Activated naive CD4-positive, alpha-beta T cell treated with anti-CD3 and anti-CD28 coated beads, Interleukin-2, amount 10 ng/mL, durations not matched to agents 7 days and 5 days (primary cell): ENCODE results near the gene EPHA7.

Experiments used
- CTCF ChIA-PET: fragments of 350-600 bp; sonication (Branson Sonifier 250); formaldehyde crosslinking; loops from one replicate; lab custom pipeline; 2021; ENCODE audit warnings: antibody characterized with exemption; lab: Charles Lee
- DNase-seq: peaks from one replicate; pipeline ENCODE4 v3.0.0-alpha.2; 2020
- H3K27ac Mint-ChIP-seq: one replicate; pipeline ENCODE4 v1.8.0; 2021; ENCODE audit warnings: mild to moderate bottlenecking, moderate library complexity, mixed read lengths
- H3K27me3 Mint-ChIP-seq: one replicate; pipeline ENCODE4 v1.8.0; 2021; ENCODE audit warnings: mild to moderate bottlenecking, mixed read lengths
- H3K36me3 Mint-ChIP-seq: one replicate; pipeline ENCODE4 v1.8.0; 2021; ENCODE audit warnings: mixed read lengths
- H3K4me1 Mint-ChIP-seq: one replicate; pipeline ENCODE4 v1.8.0; 2021; ENCODE audit warnings: mixed read lengths
- H3K4me3 Mint-ChIP-seq: one replicate; pipeline ENCODE4 v1.8.0; 2021; ENCODE audit warnings: mild to moderate bottlenecking, moderate library complexity, mixed read lengths
- H3K9me3 Mint-ChIP-seq: one replicate; pipeline ENCODE4 v1.8.0; 2021; ENCODE audit warnings: mixed read lengths

The EPHA7 gene

GRCh38 chr6:93369586-93370134, 49.7 kb downstream of the EPHA7 start:
- H3K9me3 Mint-ChIP-seq: no peaks in the 10 kb centered on the region
- no peak overlapping the region for H3K27ac Mint-ChIP-seq
- no peaks in the 10 kb centered on the region for H3K36me3 Mint-ChIP-seq
- no peak for DNase-seq
- CTCF ChIA-PET: no interaction called here
- no peak overlapping the region for H3K4me3 Mint-ChIP-seq
- no peaks in the 10 kb centered on the region for H3K27me3 Mint-ChIP-seq
- H3K4me1 Mint-ChIP-seq: no peaks in the 10 kb centered on the region

- H3K27me3 Mint-ChIP-seq: no peaks in the 10 kb centered on the region
- CTCF ChIA-PET: no interaction called here
- H3K36me3 Mint-ChIP-seq: no peaks in the 10 kb centered on the region
- no peaks in the 10 kb centered on the region for H3K4me1 Mint-ChIP-seq
- H3K27ac Mint-ChIP-seq: no peak overlapping the region
- no peak overlapping the region for H3K4me3 Mint-ChIP-seq
- H3K9me3 Mint-ChIP-seq: no peaks in the 10 kb centered on the region
- no peak for DNase-seq
Observed at GRCh38 chr6:93366506-93366905, 52.9 kb downstream of the EPHA7 start.

GRCh38 chr6:93365445-93365844, 53.9 kb downstream of the EPHA7 start:
- CTCF ChIA-PET: interaction anchor here (0.7 kb wide), 1 partner anchor 45 kb away, joined by 3 read pairs; no protein-coding TSS in a partner anchor
- Mint-ChIP-seq H3K27me3 (no peaks in the 10 kb centered on the region), H3K4me1 (no peaks in the 10 kb centered on the region)

GRCh38 chr6:93358435-93358834, 60.9 kb downstream of the EPHA7 start:
- Mint-ChIP-seq H3K27ac (no peak overlapping the region), H3K27me3 (no peaks in the 10 kb centered on the region), H3K4me3 (no peak overlapping the region), H3K4me1 (no peaks in the 10 kb centered on the region), H3K9me3 (peaks cover 4% of the 10 kb centered on the region), H3K36me3 (no peaks in the 10 kb centered on the region)
- CTCF ChIA-PET: interaction anchor here (0.6 kb wide), 1 partner anchor 309 kb away, joined by 3 read pairs; no protein-coding TSS in a partner anchor
- no peak for DNase-seq

More at GRCh38 chr6:93365445-93365844, 53.9 kb downstream of the EPHA7 start:
- H3K27ac Mint-ChIP-seq: no peak overlapping the region
- H3K4me3 Mint-ChIP-seq: no peak overlapping the region
- H3K36me3 Mint-ChIP-seq: no peaks in the 10 kb centered on the region
- H3K9me3 Mint-ChIP-seq: no peaks in the 10 kb centered on the region
- no peak for DNase-seq

- Mint-ChIP-seq H3K27me3 (no peaks in the 10 kb centered on the region), H3K4me3 (no peak overlapping the region), H3K36me3 (no peaks in the 10 kb centered on the region), H3K9me3 (peaks cover 5% of the 10 kb centered on the region), H3K27ac (no peak overlapping the region), H3K4me1 (no peaks in the 10 kb centered on the region)
- no peak for DNase-seq
- CTCF ChIA-PET: no interaction called here
Observed at GRCh38 chr6:93352604-93353003, 66.8 kb downstream of the EPHA7 start.

GRCh38 chr6:93351222-93351621, 68.1 kb downstream of the EPHA7 start:
- no peak overlapping the region for H3K4me3 Mint-ChIP-seq
- H3K4me1 Mint-ChIP-seq: no peaks in the 10 kb centered on the region
- no peaks in the 10 kb centered on the region for H3K27me3 Mint-ChIP-seq
- DNase-seq: no peak
- H3K27ac Mint-ChIP-seq: no peak overlapping the region
- CTCF ChIA-PET: no interaction called here
- no peaks in the 10 kb centered on the region for H3K36me3 Mint-ChIP-seq
- H3K9me3 Mint-ChIP-seq: peaks cover 2% of the 10 kb centered on the region

GRCh38 chr6:93350774-93351173, 68.6 kb downstream of the EPHA7 start:
- Mint-ChIP-seq H3K27me3 (no peaks in the 10 kb centered on the region), H3K4me1 (no peaks in the 10 kb centered on the region), H3K27ac (no peak overlapping the region), H3K36me3 (no peaks in the 10 kb centered on the region), H3K9me3 (peaks cover 2% of the 10 kb centered on the region), H3K4me3 (no peak overlapping the region)
- DNase-seq: no peak
- CTCF ChIA-PET: no interaction called here

- CTCF ChIA-PET: no interaction called here
- DNase-seq: no peak
- no peaks in the 10 kb centered on the region for H3K36me3 Mint-ChIP-seq
- H3K27me3 Mint-ChIP-seq: no peaks in the 10 kb centered on the region
- no peak overlapping the region for H3K4me3 Mint-ChIP-seq
- H3K27ac Mint-ChIP-seq: no peak overlapping the region
- no peaks in the 10 kb centered on the region for H3K4me1 Mint-ChIP-seq
- H3K9me3 Mint-ChIP-seq: no peaks in the 10 kb centered on the region
Observed at GRCh38 chr6:93344333-93344835, 75.0 kb downstream of the EPHA7 start.

GRCh38 chr6:93343476-93343875, 75.9 kb downstream of the EPHA7 start:
- Mint-ChIP-seq H3K4me3 (no peak overlapping the region), H3K9me3 (no peaks in the 10 kb centered on the region), H3K4me1 (no peaks in the 10 kb centered on the region), H3K27ac (no peak overlapping the region), H3K27me3 (no peaks in the 10 kb centered on the region), H3K36me3 (no peaks in the 10 kb centered on the region)
- CTCF ChIA-PET: no interaction called here
- no peak for DNase-seq

- Mint-ChIP-seq H3K4me1 (no peaks in the 10 kb centered on the region), H3K36me3 (no peaks in the 10 kb centered on the region), H3K9me3 (no peaks in the 10 kb centered on the region), H3K27me3 (no peaks in the 10 kb centered on the region), H3K27ac (no peak overlapping the region), H3K4me3 (no peak overlapping the region)
- CTCF ChIA-PET: no interaction called here
- no peak for DNase-seq
Observed at GRCh38 chr6:93341900-93342613, 77.3 kb downstream of the EPHA7 start.

- H3K9me3 Mint-ChIP-seq: peaks cover 3% of the 10 kb centered on the region
- H3K36me3 Mint-ChIP-seq: no peaks in the 10 kb centered on the region
- H3K27ac Mint-ChIP-seq: no peak overlapping the region
- no peak for DNase-seq
- CTCF ChIA-PET: no interaction called here
- no peak overlapping the region for H3K4me3 Mint-ChIP-seq
- H3K4me1 Mint-ChIP-seq: no peaks in the 10 kb centered on the region
- no peaks in the 10 kb centered on the region for H3K27me3 Mint-ChIP-seq
Observed at GRCh38 chr6:93337772-93338394, 81.5 kb downstream of the EPHA7 start.

GRCh38 chr6:93337014-93337413, 82.3 kb downstream of the EPHA7 start:
- H3K27me3 Mint-ChIP-seq: no peaks in the 10 kb centered on the region
- no peak overlapping the region for H3K4me3 Mint-ChIP-seq
- no peak overlapping the region for H3K27ac Mint-ChIP-seq
- CTCF ChIA-PET: no interaction called here
- peaks cover 3% of the 10 kb centered on the region for H3K9me3 Mint-ChIP-seq
- no peaks in the 10 kb centered on the region for H3K36me3 Mint-ChIP-seq
- no peak for DNase-seq
- no peaks in the 10 kb centered on the region for H3K4me1 Mint-ChIP-seq

GRCh38 chr6:93329301-93330000, 89.9 kb downstream of the EPHA7 start:
- no peak for DNase-seq
- Mint-ChIP-seq H3K27ac (no peak overlapping the region), H3K27me3 (no peaks in the 10 kb centered on the region), H3K9me3 (peaks cover 5% of the 10 kb centered on the region), H3K4me3 (no peak overlapping the region), H3K4me1 (no peaks in the 10 kb centered on the region), H3K36me3 (no peaks in the 10 kb centered on the region)
- CTCF ChIA-PET: no interaction called here

- Mint-ChIP-seq H3K4me3 (no peak overlapping the region), H3K9me3 (peaks cover 2% of the 10 kb centered on the region), H3K36me3 (no peaks in the 10 kb centered on the region), H3K27me3 (no peaks in the 10 kb centered on the region), H3K27ac (no peak overlapping the region), H3K4me1 (no peaks in the 10 kb centered on the region)
- CTCF ChIA-PET: no interaction called here
- no peak for DNase-seq
Observed at GRCh38 chr6:93327857-93328256, 91.5 kb downstream of the EPHA7 start.
